ENCODE measurements around the gene AOPEP.
A peak's percentile ranks its signal among the peaks of the same experiment; 100 is the strongest.

Gene AOPEP

DNA sequence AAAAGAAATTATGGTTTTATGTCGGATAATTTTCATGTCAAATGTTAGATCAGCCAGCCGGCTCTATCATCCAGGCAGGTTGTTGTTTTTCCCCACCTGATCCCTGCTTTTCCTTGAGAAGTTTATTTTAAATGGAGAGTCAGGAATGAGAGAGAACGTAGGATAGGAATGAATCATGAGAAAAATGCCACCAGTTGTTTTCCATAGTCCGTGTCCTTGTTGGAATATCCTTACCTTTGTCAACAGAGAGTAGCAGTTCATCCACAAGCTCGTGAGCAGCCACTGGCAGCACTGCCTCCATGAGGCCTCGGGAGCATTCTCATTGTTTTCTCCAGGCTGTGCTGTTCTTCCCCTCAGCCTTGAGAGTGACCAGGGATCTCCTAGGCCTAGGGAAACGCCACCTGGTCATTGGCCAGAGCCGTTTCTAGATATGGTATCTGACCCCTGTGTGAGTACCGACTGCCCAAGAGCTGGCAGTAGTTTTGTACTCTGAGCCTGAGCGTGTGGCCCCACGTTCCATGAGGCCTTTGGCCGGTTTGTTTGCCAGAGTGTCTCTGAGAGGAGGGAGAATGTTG is 297.7 kb downstream of the AOPEP start:
- no peak overlapping the region for H3K27ac ChIP-seq
- TF ChIP-seq, protein P1, sequence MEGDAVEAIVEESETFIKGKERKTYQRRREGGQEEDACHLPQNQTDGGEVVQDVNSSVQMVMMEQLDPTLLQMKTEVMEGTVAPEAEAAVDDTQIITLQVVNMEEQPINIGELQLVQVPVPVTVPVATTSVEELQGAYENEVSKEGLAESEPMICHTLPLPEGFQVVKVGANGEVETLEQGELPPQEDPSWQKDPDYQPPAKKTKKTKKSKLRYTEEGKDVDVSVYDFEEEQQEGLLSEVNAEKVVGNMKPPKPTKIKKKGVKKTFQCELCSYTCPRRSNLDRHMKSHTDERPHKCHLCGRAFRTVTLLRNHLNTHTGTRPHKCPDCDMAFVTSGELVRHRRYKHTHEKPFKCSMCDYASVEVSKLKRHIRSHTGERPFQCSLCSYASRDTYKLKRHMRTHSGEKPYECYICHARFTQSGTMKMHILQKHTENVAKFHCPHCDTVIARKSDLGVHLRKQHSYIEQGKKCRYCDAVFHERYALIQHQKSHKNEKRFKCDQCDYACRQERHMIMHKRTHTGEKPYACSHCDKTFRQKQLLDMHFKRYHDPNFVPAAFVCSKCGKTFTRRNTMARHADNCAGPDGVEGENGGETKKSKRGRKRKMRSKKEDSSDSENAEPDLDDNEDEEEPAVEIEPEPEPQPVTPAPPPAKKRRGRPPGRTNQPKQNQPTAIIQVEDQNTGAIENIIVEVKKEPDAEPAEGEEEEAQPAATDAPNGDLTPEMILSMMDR (conservative IDR thresholded peaks at IDR 0.05), result no peak

DNA sequence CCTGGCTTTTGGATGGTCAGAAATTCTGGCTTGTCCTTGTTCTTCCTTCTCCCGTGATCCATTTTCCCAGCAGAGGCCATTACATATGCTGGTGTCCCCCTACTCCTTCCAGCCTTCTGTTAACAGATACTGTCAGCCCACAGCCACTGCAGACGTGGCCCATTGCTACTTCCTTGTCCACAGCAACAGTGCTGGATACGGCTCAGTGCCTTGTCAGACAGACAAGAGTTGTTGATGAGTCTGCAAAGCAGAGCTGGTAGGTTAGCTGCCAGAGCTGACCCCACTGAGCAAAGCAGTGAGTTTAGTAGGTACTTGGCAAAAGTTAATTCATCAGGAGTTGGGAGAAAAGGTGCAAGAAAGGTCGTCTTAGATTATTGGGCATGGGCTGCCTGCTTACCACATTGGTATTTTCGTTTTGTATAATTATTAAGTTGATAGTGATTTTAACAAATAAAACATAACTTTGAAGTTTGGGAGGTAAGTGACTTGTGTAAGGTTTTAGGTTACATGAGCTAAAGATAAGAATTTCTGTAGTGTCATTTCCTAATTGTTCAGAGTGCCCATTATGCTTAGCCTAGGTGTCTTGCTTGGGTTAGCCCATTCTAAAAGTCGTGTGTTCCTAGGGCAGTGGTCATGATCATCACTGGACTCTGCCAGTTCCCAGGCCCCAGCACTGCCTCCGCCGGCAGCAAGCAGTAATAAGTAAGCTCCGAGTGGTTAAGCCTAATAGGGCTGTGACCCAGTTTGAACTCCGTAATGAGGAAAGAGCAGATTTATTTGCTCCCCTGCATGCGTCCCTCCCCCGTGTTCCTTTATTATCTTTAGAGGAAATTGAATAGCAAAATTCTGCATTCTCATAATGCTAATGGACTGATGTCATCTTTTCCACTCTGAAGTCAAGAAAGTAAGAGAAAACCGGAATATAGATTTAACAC is 299.0 kb downstream of the AOPEP start:
- H3K27ac ChIP-seq, result no peak overlapping the region
- TF ChIP-seq, protein P1 (conservative IDR thresholded peaks at IDR 0.05), result no peak

DNA sequence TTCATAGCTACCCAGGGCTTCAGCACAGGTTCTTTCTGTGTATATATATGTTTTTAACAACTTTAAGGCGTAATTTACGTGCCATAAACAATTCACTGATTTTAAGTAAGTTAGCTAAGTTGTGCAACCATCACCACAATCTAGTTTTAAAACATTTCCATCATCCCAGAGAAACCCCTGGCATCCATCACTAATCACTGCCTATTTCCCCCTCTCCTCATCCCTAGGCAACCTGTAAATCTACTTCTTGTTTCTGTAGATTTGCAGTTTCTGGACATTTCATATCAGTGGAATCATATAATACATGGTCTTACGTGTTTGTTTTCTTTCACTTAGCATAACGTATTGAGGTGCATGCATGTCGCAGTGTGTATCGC is 299.6 kb downstream of the AOPEP start:
- H3K27ac ChIP-seq, result no peak overlapping the region
- TF ChIP-seq, protein P1 (conservative IDR thresholded peaks at IDR 0.05), result no peak

DNA sequence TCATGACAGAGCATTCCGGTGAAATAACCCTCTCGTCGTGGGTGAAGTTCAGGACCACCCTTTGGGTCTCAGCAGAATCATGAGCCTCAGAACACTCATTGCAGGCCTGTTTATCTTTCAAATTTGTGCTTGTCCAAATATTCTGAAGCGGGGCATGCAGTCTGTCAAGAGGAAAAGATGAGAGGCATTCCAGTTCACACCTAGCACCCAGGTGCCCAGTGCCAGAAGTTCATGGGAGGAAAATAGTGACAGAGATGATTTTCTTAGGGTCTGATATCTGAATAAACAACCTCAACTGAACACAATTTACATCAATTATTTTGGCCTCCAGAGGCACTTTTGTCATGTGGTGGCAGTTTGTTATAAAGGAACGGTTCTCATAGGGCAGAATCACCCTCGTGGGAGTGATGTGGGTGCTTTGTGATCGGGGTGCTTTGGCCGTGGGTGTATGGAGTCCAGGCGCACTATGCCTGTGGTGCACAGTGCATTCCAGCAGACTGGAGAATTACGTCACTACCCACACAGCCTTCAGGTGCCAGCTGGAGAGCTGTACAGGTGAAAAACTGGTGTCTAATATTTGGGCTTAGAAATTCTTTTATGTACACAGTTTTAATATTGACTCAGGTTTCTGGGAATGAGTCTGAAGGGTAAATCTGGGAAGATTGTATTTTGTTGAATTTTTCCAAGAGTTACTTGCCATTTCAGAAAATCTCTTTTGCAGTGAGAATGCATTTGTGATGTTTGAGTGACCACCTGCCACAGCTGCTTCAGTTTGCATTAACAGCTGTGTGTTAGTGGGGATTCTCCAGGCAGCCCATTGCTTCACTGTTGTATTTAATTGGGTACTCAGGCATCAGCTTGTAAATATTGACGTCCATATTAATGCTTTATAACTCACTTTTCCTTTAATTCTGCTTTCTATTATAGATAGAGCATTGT is 301.7 kb downstream of the AOPEP start:
- H3K27ac ChIP-seq, result peak overlapping the region; percentile 30
- TF ChIP-seq, protein P1 (conservative IDR thresholded peaks at IDR 0.05), result no peak

DNA sequence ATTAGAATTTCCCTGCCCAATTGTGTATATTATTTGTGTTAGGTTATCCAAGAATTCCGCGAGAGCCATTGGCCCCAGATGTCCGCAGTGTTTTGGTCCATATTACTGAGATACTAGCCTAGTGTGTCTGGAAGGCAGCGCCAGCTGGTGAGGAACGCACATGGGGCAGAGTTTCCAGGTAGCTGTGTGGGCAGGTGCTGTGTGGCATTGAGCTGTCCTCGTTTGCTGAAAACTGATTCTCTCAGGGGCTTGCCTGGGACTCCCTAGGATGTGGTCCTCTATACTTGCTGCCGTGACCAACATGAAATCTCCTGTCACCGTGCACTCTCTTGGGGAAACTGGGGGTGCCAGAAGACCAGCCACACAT is 302.3 kb downstream of the AOPEP start:
- TF ChIP-seq, protein P1 (conservative IDR thresholded peaks at IDR 0.05), result no peak
- H3K27ac ChIP-seq, result peak overlapping the region; percentile 30; the same call in 1 of the 2 replicates

DNA sequence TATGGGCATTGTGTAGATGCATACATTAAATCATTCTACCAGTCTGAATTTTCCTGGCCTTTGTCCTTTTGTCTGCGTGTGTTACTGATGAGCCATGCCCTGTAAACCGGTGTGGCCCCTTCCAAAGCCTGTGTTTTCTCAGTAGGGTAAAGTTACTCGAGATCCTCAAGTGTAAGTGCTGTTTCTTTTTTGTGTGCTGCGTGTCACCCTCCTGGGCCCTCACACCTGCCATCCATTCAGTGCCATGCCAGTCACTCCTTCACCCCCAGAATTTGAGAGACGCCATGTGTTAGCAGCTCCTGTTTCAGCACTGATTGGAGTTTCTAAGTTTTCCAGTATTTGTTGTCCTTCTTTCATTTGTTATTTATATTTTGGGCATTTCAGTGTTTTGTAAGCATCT is 302.8 kb downstream of the AOPEP start:
- TF ChIP-seq, protein P1 (conservative IDR thresholded peaks at IDR 0.05), result no peak

DNA sequence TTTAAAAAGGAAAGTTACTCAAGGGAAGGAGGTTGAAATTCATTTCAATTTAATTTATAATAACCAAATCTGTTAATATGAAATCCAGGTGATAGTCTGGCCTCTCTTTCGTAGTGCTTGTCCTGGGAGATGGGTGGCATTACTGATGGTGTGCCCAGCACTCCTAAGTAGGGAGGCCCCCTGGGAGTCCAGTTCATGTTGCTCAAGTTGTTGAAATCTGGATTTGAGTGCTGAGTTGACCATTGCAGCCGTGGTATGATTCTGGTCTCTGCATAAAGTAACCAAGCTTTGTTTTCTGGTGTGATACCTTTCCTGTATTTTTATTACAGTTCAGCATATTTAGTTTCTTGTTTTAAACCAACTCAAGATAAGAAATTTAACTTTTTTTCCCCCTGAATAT is 303.2 kb downstream of the AOPEP start:
- H3K27ac ChIP-seq, result no peak overlapping the region
- TF ChIP-seq, protein P1 (conservative IDR thresholded peaks at IDR 0.05), result no peak

More for the DNA sequence above, 302.8 kb downstream of the AOPEP start:
- no peak overlapping the region for H3K27ac ChIP-seq
